Mesendoderm (in vitro differentiated cells): Measurements from ENCODE around the gene FLRT2.
A peak's percentile ranks its signal among the peaks of the same experiment; 100 is the strongest.

Experiments
- DNase-seq: peaks from one replicate; pipeline ENCODE4 v3.0.0; 2013
- H2AK5ac ChIP-seq: 2 replicates; pipeline ENCODE4 v1.6.1; 2013; ENCODE audit warnings: low read length, inconsistent platforms
- H2BK120ac ChIP-seq: 2 replicates; pipeline ENCODE4 v1.6.1; 2013; ENCODE audit warnings: low read depth, mild to moderate bottlenecking, low read length, moderate library complexity, mixed read lengths
- H2BK15ac ChIP-seq: replicated peaks from 2 replicates; pipeline ENCODE4 v1.6.1; 2013; ENCODE audit warnings: low read depth, mild to moderate bottlenecking, moderate library complexity
- H2BK5ac ChIP-seq: 2 replicates; pipeline ENCODE4 v1.6.1; 2013; ENCODE audit warnings: low read length, inconsistent platforms
- H3K18ac ChIP-seq: 2 replicates; pipeline ENCODE4 v1.6.1; 2013; ENCODE audit warnings: mild to moderate bottlenecking, low read length, mixed read lengths
- H3K23ac ChIP-seq: one replicate; pipeline ENCODE4 v1.6.1; 2013; ENCODE audit warnings: low read length
- H3K27ac ChIP-seq: 2 replicates; pipeline ENCODE4 v1.5.1; 2013; ENCODE audit warnings: low read depth, mild to moderate bottlenecking, inconsistent platforms, low read length, moderate library complexity
- H3K27me3 ChIP-seq: 2 replicates; pipeline ENCODE4 v1.6.1; 2013; ENCODE audit warnings: low read length, control low read depth, mild to moderate bottlenecking, inconsistent platforms; ENCODE audit not compliant: insufficient read depth, poor library complexity
- H3K36me3 ChIP-seq: 2 replicates; pipeline ENCODE4 v1.6.1; 2013; ENCODE audit warnings: low read length, inconsistent platforms; ENCODE audit not compliant: control insufficient read depth, insufficient read depth
- H3K4ac ChIP-seq: one replicate; pipeline ENCODE4 v1.6.1; 2013; ENCODE audit warnings: low read depth, mild to moderate bottlenecking, low read length, moderate library complexity
- H3K4me1 ChIP-seq: 2 replicates; pipeline ENCODE4 v1.6.1; 2013; ENCODE audit warnings: low read depth, low read length, inconsistent platforms; ENCODE audit not compliant: control insufficient read depth
- H3K4me2 ChIP-seq: 2 replicates; pipeline ENCODE4 v1.6.1; 2013; ENCODE audit warnings: low read length
- H3K4me3 ChIP-seq: 2 replicates; pipeline ENCODE4 v1.5.1; 2013; ENCODE audit warnings: mild to moderate bottlenecking, low read length
- H3K56ac ChIP-seq: one replicate; pipeline ENCODE4 v1.6.1; 2013; ENCODE audit warnings: low read length
- H3K79me1 ChIP-seq: 2 replicates; pipeline ENCODE4 v1.6.1; 2013; ENCODE audit warnings: low read length, inconsistent platforms
- H3K79me2 ChIP-seq: 2 replicates; pipeline ENCODE4 v1.6.1; 2013; ENCODE audit warnings: mild to moderate bottlenecking, low read length; ENCODE audit not compliant: control insufficient read depth, insufficient read depth
- H3K9ac ChIP-seq: 2 replicates; pipeline ENCODE4 v1.6.1; 2013; ENCODE audit warnings: low read length, inconsistent platforms
- H4K5ac ChIP-seq: one replicate; pipeline ENCODE4 v1.6.1; 2013; ENCODE audit warnings: low read length
- H4K8ac ChIP-seq: one replicate; pipeline ENCODE4 v1.6.1; 2013; ENCODE audit warnings: low read depth, mild to moderate bottlenecking, control low read depth, low read length, moderate library complexity
- WGBS: extraction: QIAGEN DNeasy Blood & Tissue Kit; methylation state at CpG from one replicate; pipeline ENCODE4 v1.1.7; 2013; ENCODE audit warnings: low lambda C conversion rate, missing lambda C conversion rate; ENCODE audit not compliant: insufficient coverage; ENCODE audit errors: extremely low coverage; 5-methylcytosine and 5-hydroxymethylcytosine counted together

Gene FLRT2

GRCh38 chr14:85535321-85535720, 5.4 kb downstream of the FLRT2 start:
- DNase-seq, result no peak
- H3K27me3 ChIP-seq, result no peaks in the 10 kb centered on the region
- no peak overlapping the region for H2BK15ac ChIP-seq
- no CpG with 5 or more reads among the region's 6 CpGs for WGBS
- H3K4me3 ChIP-seq, result peak overlapping the region; percentile 73
- peaks cover 27% of the 10 kb centered on the region for H3K79me2 ChIP-seq
- no peak overlapping the region for H3K18ac ChIP-seq
- peak overlapping the region; percentile 44 for H3K56ac ChIP-seq
- peak overlapping the region; percentile 11 for H3K4me2 ChIP-seq
- no peak overlapping the region for H3K23ac ChIP-seq
- no peak overlapping the region for H3K27ac ChIP-seq
- peaks cover 5% of the 10 kb centered on the region for H3K4me1 ChIP-seq
- H3K4ac ChIP-seq, result no peak overlapping the region
- H2AK5ac ChIP-seq, result no peak overlapping the region
- H3K79me1 ChIP-seq, result peaks cover 4% of the 10 kb centered on the region
- peak overlapping the region; percentile 85 for H3K9ac ChIP-seq
- no peak overlapping the region for H2BK5ac ChIP-seq
- no peaks in the 10 kb centered on the region for H3K36me3 ChIP-seq
- no peak overlapping the region for H2BK120ac ChIP-seq
- no peak overlapping the region for H4K8ac ChIP-seq
- no peak overlapping the region for H4K5ac ChIP-seq

- no peak overlapping the region for H3K23ac ChIP-seq
- DNase-seq, result peak; percentile 65
- H2BK120ac ChIP-seq, result no peak overlapping the region
- H3K56ac ChIP-seq, result no peak overlapping the region
- no peak overlapping the region for H4K5ac ChIP-seq
- H3K27me3 ChIP-seq, result no peaks in the 10 kb centered on the region
- H3K4me2 ChIP-seq, result no peak overlapping the region
- no peak overlapping the region for H3K4me3 ChIP-seq
- H4K8ac ChIP-seq, result no peak overlapping the region
- no peak overlapping the region for H3K27ac ChIP-seq
- no peaks in the 10 kb centered on the region for H3K36me3 ChIP-seq
- H3K4ac ChIP-seq, result no peak overlapping the region
- peaks cover 5% of the 10 kb centered on the region for H3K79me1 ChIP-seq
- no peak overlapping the region for H3K9ac ChIP-seq
- no peak overlapping the region for H2BK5ac ChIP-seq
- WGBS, result no CpG with 5 or more reads among the region's 8 CpGs
- H3K79me2 ChIP-seq, result peaks cover 29% of the 10 kb centered on the region
- peaks cover 2% of the 10 kb centered on the region for H3K4me1 ChIP-seq
- H2AK5ac ChIP-seq, result no peak overlapping the region
- H3K18ac ChIP-seq, result peak overlapping the region; percentile 86
- no peak overlapping the region for H2BK15ac ChIP-seq
Observed at GRCh38 chr14:85535991-85536832, 6.3 kb downstream of the FLRT2 start.

GRCh38 chr14:85536833-85537190, 6.9 kb downstream of the FLRT2 start:
- Histone ChIP-seq H4K8ac (no peak overlapping the region), H3K4me1 (peaks cover 2% of the 10 kb centered on the region), H3K79me2 (peaks cover 29% of the 10 kb centered on the region), H3K56ac (no peak overlapping the region), H3K4ac (no peak overlapping the region), H3K36me3 (no peaks in the 10 kb centered on the region), H3K4me3 (no peak overlapping the region), H3K79me1 (peaks cover 5% of the 10 kb centered on the region), H2AK5ac (no peak overlapping the region), H2BK5ac (no peak overlapping the region), H4K5ac (no peak overlapping the region), H3K27ac (no peak overlapping the region), H3K27me3 (no peaks in the 10 kb centered on the region), H3K18ac (no peak overlapping the region), H2BK15ac (no peak overlapping the region), H2BK120ac (no peak overlapping the region), H3K23ac (no peak overlapping the region), H3K4me2 (peak overlapping the region; percentile 10), H3K9ac (peak overlapping the region; percentile 9)
- no peak for DNase-seq
- WGBS, result no CpG with 5 or more reads among the region's 1 CpG

GRCh38 chr14:85537526-85537925, 7.6 kb downstream of the FLRT2 start:
- Histone ChIP-seq H3K79me1 (peaks cover 5% of the 10 kb centered on the region), H3K4me2 (no peak overlapping the region), H2BK15ac (no peak overlapping the region), H3K4me3 (no peak overlapping the region), H3K18ac (no peak overlapping the region), H2AK5ac (no peak overlapping the region), H3K27me3 (no peaks in the 10 kb centered on the region), H3K27ac (no peak overlapping the region), H3K56ac (no peak overlapping the region), H4K8ac (no peak overlapping the region), H3K4ac (no peak overlapping the region), H3K23ac (no peak overlapping the region), H4K5ac (no peak overlapping the region), H3K9ac (no peak overlapping the region), H3K4me1 (peaks cover 2% of the 10 kb centered on the region), H3K36me3 (no peaks in the 10 kb centered on the region), H3K79me2 (peaks cover 29% of the 10 kb centered on the region), H2BK5ac (no peak overlapping the region), H2BK120ac (no peak overlapping the region)
- WGBS, result no CpG with 5 or more reads among the region's 3 CpGs
- no peak for DNase-seq

GRCh38 chr14:85538636-85539035, 8.7 kb downstream of the FLRT2 start:
- Histone ChIP-seq H3K23ac (no peak overlapping the region), H2BK120ac (no peak overlapping the region), H2BK15ac (no peak overlapping the region), H3K36me3 (no peaks in the 10 kb centered on the region), H3K56ac (no peak overlapping the region), H3K18ac (no peak overlapping the region), H3K4me2 (no peak overlapping the region), H4K5ac (no peak overlapping the region), H4K8ac (no peak overlapping the region), H3K9ac (no peak overlapping the region), H3K27ac (no peak overlapping the region), H3K79me2 (peaks cover 31% of the 10 kb centered on the region), H3K4ac (no peak overlapping the region), H2AK5ac (no peak overlapping the region), H3K4me3 (no peak overlapping the region), H3K79me1 (peaks cover 10% of the 10 kb centered on the region), H2BK5ac (no peak overlapping the region), H3K4me1 (peaks cover 2% of the 10 kb centered on the region), H3K27me3 (no peaks in the 10 kb centered on the region)
- WGBS, result no CpG with 5 or more reads among the region's 2 CpGs
- DNase-seq, result no peak

- no peak overlapping the region for H3K4me3 ChIP-seq
- no CpG with 5 or more reads among the region's 2 CpGs for WGBS
- H3K18ac ChIP-seq, result no peak overlapping the region
Observed at GRCh38 chr14:85539510-85539909, 9.6 kb downstream of the FLRT2 start.

More at GRCh38 chr14:85539510-85539909, 9.6 kb downstream of the FLRT2 start:
- Histone ChIP-seq H2BK5ac (no peak overlapping the region), H3K79me1 (peaks cover 10% of the 10 kb centered on the region), H3K27ac (no peak overlapping the region), H3K27me3 (no peaks in the 10 kb centered on the region), H3K23ac (no peak overlapping the region), H3K9ac (no peak overlapping the region), H4K8ac (no peak overlapping the region), H3K4ac (no peak overlapping the region), H2AK5ac (no peak overlapping the region), H3K79me2 (peaks cover 24% of the 10 kb centered on the region), H2BK120ac (no peak overlapping the region), H2BK15ac (no peak overlapping the region), H3K4me2 (no peak overlapping the region), H3K36me3 (no peaks in the 10 kb centered on the region), H4K5ac (no peak overlapping the region), H3K56ac (no peak overlapping the region), H3K4me1 (peaks cover 2% of the 10 kb centered on the region)
- no peak for DNase-seq
